WTC11 (cell line): ENCODE data around the gene PROC.

Source experiments
- ATF6 ChIP-seq: sonication (generic); formaldehyde crosslinking; IDR thresholded peaks from 2 replicates; pipeline ENCODE4 v1.8.1; 2023; ENCODE audit warnings: mild to moderate bottlenecking, missing genetic modification reagents
- CTCF ChIP-seq: fragments of 200-600 bp; IDR thresholded peaks from 2 replicates; pipeline ENCODE4 v1.8.0; 2022; ENCODE audit warnings: antibody characterized with exemption
- E2F1 ChIP-seq: sonication (generic); formaldehyde crosslinking; IDR thresholded peaks from 2 replicates; pipeline ENCODE4 v1.8.0; 2022; ENCODE audit warnings: mild to moderate bottlenecking, missing genetic modification reagents
- KAT7 ChIP-seq: sonication (generic); formaldehyde crosslinking; IDR thresholded peaks from 2 replicates; pipeline ENCODE4 v1.8.1; 2023; ENCODE audit warnings: missing genetic modification reagents, mild to moderate bottlenecking, borderline replicate concordance
- NR2C2 ChIP-seq: sonication (generic); formaldehyde crosslinking; IDR thresholded peaks from 2 replicates; pipeline ENCODE4 v1.8.0; 2022; ENCODE audit warnings: mild to moderate bottlenecking, missing genetic modification reagents
- PRDM15 ChIP-seq: sonication (generic); formaldehyde crosslinking; IDR thresholded peaks from 2 replicates; pipeline ENCODE4 v1.8.0; 2022; ENCODE audit warnings: missing genetic modification reagents
- SP1 ChIP-seq: sonication (generic); formaldehyde crosslinking; conservative IDR thresholded peaks from 2 replicates; pipeline ENCODE4 v1.8.1; 2022; ENCODE audit warnings: missing genetic modification reagents
- TCF7 ChIP-seq: sonication (generic); formaldehyde crosslinking; IDR thresholded peaks from 2 replicates; pipeline ENCODE4 v1.8.0; 2022; ENCODE audit warnings: mild to moderate bottlenecking, low read depth, missing genetic modification reagents, moderate library complexity
- USF1 ChIP-seq: sonication (generic); formaldehyde crosslinking; IDR thresholded peaks from 2 replicates; pipeline ENCODE4 v1.8.0; 2022; ENCODE audit warnings: mild to moderate bottlenecking, missing genetic modification reagents
- ZNF532 ChIP-seq: fragments of 250-450 bp; sonication (Bioruptor Pico); IDR thresholded peaks from 2 replicates; pipeline ENCODE4 v1.9.0; 2021; ENCODE audit warnings: mild to moderate bottlenecking, borderline replicate concordance

- TF ChIP-seq CTCF (no peak), NR2C2 (CRISPR knock-in tag) (no peak), TCF7 (CRISPR knock-in tag) (no peak), PRDM15 (CRISPR knock-in tag) (no peak), ATF6 (no peak), USF1 (CRISPR knock-in tag) (no peak), KAT7 (CRISPR knock-in tag) (no peak), E2F1 (CRISPR knock-in tag) (no peak), SP1 (CRISPR knock-in tag) (no peak), ZNF532 (CRISPR knock-in tag) (no peak)
These were observed 3.8 kb downstream of the PROC start for GRCh38 chr2:127421871-127422558.
